Stomach (tissue), 4 donors: ENCODE measurements around the gene MMS22L.

Experiments used
- CTCF ChIP-seq, 7 experiments: fragments of 450-650 bp in 4 of 7; fragments of 200-600 bp in 3 of 7; sonication (generic) in 3 of 7; IDR thresholded peaks; one replicate each; pipeline ENCODE4 v1.5.1; 2016 to 2019; ENCODE audit warnings: antibody characterized with exemption in 7 of 7, control low read depth in 2 of 7, mild to moderate bottlenecking in 1 of 7
- EP300 ChIP-seq: sonication (generic); formaldehyde crosslinking; IDR thresholded peaks from one replicate; pipeline ENCODE4 v1.6.1; 2017; ENCODE audit warnings: antibody characterized with exemption

- TF ChIP-seq EP300 (no peak), CTCF (IDR thresholded peaks at IDR 0.05) (no peak)
These were observed 734 bp downstream of the MMS22L start for GRCh38 chr6:97282238-97282725.
